IMR-90 (cell line): ENCODE results near the gene CRLF2. TPM values are rescaled to one million over a fixed set of nuclear protein-coding genes. Genes with fewer than 3 reads are reported as not detected.

Source experiments
- ATAC-seq: fragments of 200-7000 bp; cut with Tn5 transposase; 2 replicates; pipeline ENCODE4 v1.9.1; 2020; ENCODE audit warnings: low read depth, mild to moderate bottlenecking, moderate library complexity
- BruUV-seq: library from RNA; stranded (reverse); fragments of 400-500 nt; replicated peaks from 2 replicates; lab custom pipeline; 2021; lab: Mats Ljungman, UMichigan
- CTCF ChIA-PET: fragments of 300-600 bp; formaldehyde crosslinking; extraction: SDS; loops from one replicate; lab custom pipeline; 2021; ENCODE audit warnings: antibody characterized with exemption; lab: Yijun Ruan, JAX
- POLR2A ChIA-PET: fragments of 300-600 bp; sonication (Branson Sonifier 250); formaldehyde crosslinking; loops from one replicate; lab custom pipeline; 2022; ENCODE audit warnings: antibody characterized with exemption; ENCODE audit not compliant: unreplicated experiment; lab: Charles Lee
- DNase-seq: peaks from one replicate; pipeline ENCODE4 v3.0.0; 2013
- H2AFZ ChIP-seq: replicated peaks from 2 replicates; pipeline ENCODE3; 2013; ENCODE audit warnings: low read length, mild to moderate bottlenecking; ENCODE audit not compliant: poor library complexity
- H2AK5ac ChIP-seq: 2 replicates; pipeline ENCODE4 v1.6.1; 2013; ENCODE audit warnings: low read depth, low read length, inconsistent platforms
- H2AK9ac ChIP-seq: replicated peaks from 2 replicates; pipeline ENCODE3; 2013; ENCODE audit warnings: mild to moderate bottlenecking, low read depth, low read length, moderate library complexity; ENCODE audit not compliant: poor library complexity
- H2BK120ac ChIP-seq: 2 replicates; pipeline ENCODE4 v1.6.1; 2013; ENCODE audit warnings: low read depth, low read length, inconsistent platforms
- H2BK15ac ChIP-seq: 3 replicates; pipeline ENCODE4 v1.6.1; 2013; ENCODE audit warnings: low read depth, low read length, inconsistent platforms
- H2BK20ac ChIP-seq: 2 replicates; pipeline ENCODE4 v1.6.1; 2013; ENCODE audit warnings: low read depth, mild to moderate bottlenecking, inconsistent platforms, low read length, moderate library complexity
- H2BK5ac ChIP-seq: 2 replicates; pipeline ENCODE4 v1.6.1; 2013; ENCODE audit warnings: mild to moderate bottlenecking, low read depth, low read length, inconsistent platforms; ENCODE audit not compliant: poor library complexity, severe bottlenecking
- H3K14ac ChIP-seq: replicated peaks from 2 replicates; pipeline ENCODE4 v1.6.1; 2013; ENCODE audit warnings: low read depth, low read length, inconsistent platforms
- H3K18ac ChIP-seq: 2 replicates; pipeline ENCODE4 v1.6.1; 2013; ENCODE audit warnings: low read depth, low read length, control low read depth
- H3K23ac ChIP-seq: 2 replicates; pipeline ENCODE4 v1.6.1; 2013; ENCODE audit warnings: low read depth, low read length, inconsistent platforms
- H3K27ac ChIP-seq: 2 replicates; pipeline ENCODE4 v1.5.1; 2013; ENCODE audit warnings: mild to moderate bottlenecking, control low read depth, low read length; ENCODE audit not compliant: insufficient read depth
- H3K27me3 ChIP-seq: 2 replicates; pipeline ENCODE4 v1.6.1; 2013; ENCODE audit warnings: low read length; ENCODE audit not compliant: control insufficient read depth, insufficient read depth
- H3K36me3 ChIP-seq: 2 replicates; pipeline ENCODE4 v1.6.1; 2013; ENCODE audit warnings: low read length, mixed read lengths; ENCODE audit not compliant: control insufficient read depth, insufficient read depth
- H3K4ac ChIP-seq: 2 replicates; pipeline ENCODE4 v1.6.1; 2013; ENCODE audit warnings: low read depth, low read length, inconsistent platforms
- H3K4me1 ChIP-seq: 2 replicates; pipeline ENCODE4 v1.6.1; 2013; ENCODE audit warnings: low read length, mixed read lengths; ENCODE audit not compliant: control insufficient read depth, insufficient read depth
- H3K4me2 ChIP-seq: 2 replicates; pipeline ENCODE4 v1.6.1; 2013; ENCODE audit warnings: low read depth, mild to moderate bottlenecking, control low read depth, low read length, moderate library complexity
- H3K4me3 ChIP-seq: 2 replicates; pipeline ENCODE4 v1.5.1; 2013; ENCODE audit warnings: low read depth, mild to moderate bottlenecking, control low read depth, low read length, moderate library complexity; ENCODE audit not compliant: insufficient read depth
- H3K56ac ChIP-seq: 2 replicates; pipeline ENCODE4 v1.6.1; 2013; ENCODE audit warnings: low read length, inconsistent platforms; ENCODE audit not compliant: insufficient read depth; ENCODE audit errors: extremely low read depth
- H3K79me1 ChIP-seq, 2 experiments: 2 replicates each; pipeline ENCODE4 v1.6.1; 2013; ENCODE audit warnings: low read length in 2 of 2, inconsistent platforms in 1 of 2, low read depth in 1 of 2
- H3K9ac ChIP-seq: 2 replicates; pipeline ENCODE4 v1.6.1; 2013; ENCODE audit warnings: low read depth, low read length, control low read depth
- H3K9me1 ChIP-seq: 2 replicates; pipeline ENCODE4 v1.6.1; 2013; ENCODE audit warnings: low read length, inconsistent platforms; ENCODE audit not compliant: insufficient read depth
- H3K9me3 ChIP-seq: 2 replicates; pipeline ENCODE4 v1.6.1; 2013; ENCODE audit warnings: low read length; ENCODE audit not compliant: control insufficient read depth, insufficient read depth
- H4K20me1 ChIP-seq: 2 replicates; pipeline ENCODE4 v1.6.1; 2013; ENCODE audit warnings: low read length, inconsistent platforms; ENCODE audit not compliant: insufficient read depth
- H4K5ac ChIP-seq: 2 replicates; pipeline ENCODE4 v1.6.1; 2013; ENCODE audit warnings: mild to moderate bottlenecking, low read depth, low read length, control low read depth
- H4K8ac ChIP-seq, 2 experiments: 2 replicates each; pipeline ENCODE4 v1.6.1; 2013; ENCODE audit warnings: low read depth in 2 of 2, low read length in 2 of 2, control low read depth in 1 of 2, inconsistent platforms in 1 of 2
- H4K91ac ChIP-seq: 2 replicates; pipeline ENCODE4 v1.6.1; 2013; ENCODE audit warnings: low read depth, low read length, inconsistent platforms; ENCODE audit not compliant: insufficient read depth
- CEBPB ChIP-seq: IDR thresholded peaks from 2 replicates; pipeline ENCODE4 v1.6.1; 2012; ENCODE audit warnings: low read depth, low read length, improper control_type of control experiment
- CHD1 ChIP-seq: IDR thresholded peaks from 2 replicates; pipeline ENCODE4 v1.6.1; 2012; ENCODE audit warnings: low read depth, low read length, improper control_type of control experiment
- CTCF ChIP-seq: conservative IDR thresholded peaks from 2 replicates; pipeline ENCODE4 v1.5.1; 2012; ENCODE audit warnings: mild to moderate bottlenecking, low read depth, low read length, improper control_type of control experiment
- MAZ ChIP-seq: IDR thresholded peaks from 2 replicates; pipeline ENCODE4 v1.6.1; 2012; ENCODE audit warnings: low read depth, mild to moderate bottlenecking, low read length, improper control_type of control experiment, moderate library complexity, borderline replicate concordance
- NFE2L2 ChIP-seq: fragments of 150-350 bp; IDR thresholded peaks from 2 replicates; pipeline ENCODE4 v1.6.1; 2016; ENCODE audit warnings: low read depth, mild to moderate bottlenecking, low read length
- RAD21 ChIP-seq: IDR thresholded peaks from 2 replicates; pipeline ENCODE4 v1.6.1; 2012; ENCODE audit warnings: low read length, improper control_type of control experiment
- RCOR1 ChIP-seq: IDR thresholded peaks from 2 replicates; pipeline ENCODE4 v1.6.1; 2012; ENCODE audit warnings: mild to moderate bottlenecking, low read length, improper control_type of control experiment; ENCODE audit not compliant: insufficient replicate concordance
- RFX5 ChIP-seq: IDR thresholded peaks from 2 replicates; pipeline ENCODE4 v1.8.0; 2012; ENCODE audit warnings: low read depth, mild to moderate bottlenecking, low read length, moderate library complexity
- SMC3 ChIP-seq: fragments of 150-350 bp; IDR thresholded peaks from 2 replicates; pipeline ENCODE4 v1.6.1; 2016; ENCODE audit warnings: low read depth, mild to moderate bottlenecking, antibody characterized with exemption, low read length, moderate library complexity
- USF2 ChIP-seq: fragments of 150-350 bp; IDR thresholded peaks from 2 replicates; pipeline ENCODE4 v1.6.1; 2017; ENCODE audit warnings: mild to moderate bottlenecking, antibody characterized with exemption, low read length, low read depth
- WGBS, 2 experiments: methylation state at CpG; one replicate each; pipeline versions ENCODE4 v1.1.5 to v1.1.7; 2013; ENCODE audit warnings: missing lambda C conversion rate in 2 of 2; ENCODE audit not compliant: insufficient read length in 1 of 2; ENCODE audit errors: extremely low coverage in 2 of 2; 5-methylcytosine and 5-hydroxymethylcytosine counted together
- dilution Hi-C: fragments of 300-500 bp; cut with HindIII; formaldehyde crosslinking; loops from one replicate; pipeline ENCODE4 v1.14.3; 2018; ENCODE audit warnings: low sequenced_read_pairs; ENCODE audit not compliant: unreplicated experiment
- in situ Hi-C: fragments of 300-500 bp; cut with MboI; formaldehyde crosslinking; loops from 3 replicates; pipeline ENCODE4 v1.14.3; 2019; ENCODE audit warnings: low sequenced_read_pairs, inconsistent platforms, mixed read lengths
- intact Hi-C: fragments of 100-400 bp; cut with micrococcal nuclease; formaldehyde crosslinking; loops from 2 replicates; pipeline ENCODE4 v1.10.0; 2022
- polyA plus RNA-seq, 3 experiments: library from polyadenylated mRNA; depleted of rRNA; stranded (reverse); fragments of >200 nt; gene quantifications; 2 replicates each; pipeline ENCODE4 v1.2.3, GENCODE V29; 2012; ENCODE audit warnings: low replicate concordance in 1 of 3
- total RNA-seq: library from RNA; depleted of rRNA; stranded (reverse); fragments of >200 nt; gene quantifications from 2 replicates; pipeline ENCODE4 v1.2.3, GENCODE V29; 2012

Gene CRLF2
- total and polyA plus RNA-seq, 2 of the 4 experiments (the other 2 are of a cell fraction): not detected

DNA sequence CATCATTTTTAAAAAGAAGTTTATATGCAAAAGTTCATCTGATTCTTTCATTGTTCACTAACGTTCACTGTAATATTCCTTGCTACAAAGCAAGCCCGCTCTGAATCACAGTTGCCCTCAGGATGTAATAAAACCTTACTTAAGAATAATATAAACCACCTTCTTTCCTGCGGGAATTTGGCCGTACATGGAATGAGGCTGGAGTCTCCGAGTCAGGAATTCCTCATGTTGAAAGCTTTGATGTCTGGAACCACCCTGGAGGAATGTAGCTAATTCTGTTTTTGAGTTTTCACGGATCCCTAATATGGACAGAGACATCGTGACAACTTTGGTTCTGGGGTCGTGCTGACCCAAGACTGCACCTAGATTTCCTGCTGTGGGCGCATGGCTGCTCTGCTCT is 58.5 kb downstream of the CRLF2 start:
- no peaks in the 10 kb centered on the region for H3K36me3 ChIP-seq
- H3K27ac ChIP-seq: no peak overlapping the region
- no peak overlapping the region for H4K8ac ChIP-seq
- H2AFZ ChIP-seq: no peak overlapping the region
- in situ Hi-C loops (no loop called here), intact Hi-C loops (no loop called here), dilution Hi-C loops (no loop called here)
- CTCF ChIA-PET: no interaction called here
- no peak overlapping the region for H2BK20ac ChIP-seq
- H4K5ac ChIP-seq: no peak overlapping the region
- no peak overlapping the region for H3K4ac ChIP-seq
- no peak overlapping the region for H3K56ac ChIP-seq
- H3K9me1 ChIP-seq: no peaks in the 10 kb centered on the region
- H4K91ac ChIP-seq: no peak overlapping the region
- TF ChIP-seq SMC3 (no peak), MAZ (no peak), CHD1 (no peak), CEBPB (no peak), RFX5 (no peak), RAD21 (no peak), RCOR1 (no peak), USF2 (no peak), CTCF (no peak), NFE2L2 (no peak)
- H2BK5ac ChIP-seq: no peak overlapping the region
- no peaks in the 10 kb centered on the region for H3K4me1 ChIP-seq
- H3K79me1 ChIP-seq: no peaks in the 10 kb centered on the region
- H2AK5ac ChIP-seq: no peak overlapping the region
- POLR2A ChIA-PET: no interaction called here
- H3K9me3 ChIP-seq: peaks cover 4% of the 10 kb centered on the region; the same call in 1 of the 2 replicates
- H3K4me2 ChIP-seq: no peak overlapping the region
- H3K9ac ChIP-seq: no peak overlapping the region
- H3K4me3 ChIP-seq: no peak overlapping the region
- ATAC-seq (no peak), DNase-seq (no peak)
- BruUV-seq: no TSS peak
- H2BK120ac ChIP-seq: no peak overlapping the region
- no peak overlapping the region for H3K23ac ChIP-seq
- H2AK9ac ChIP-seq: no peak overlapping the region
- no peaks in the 10 kb centered on the region for H4K20me1 ChIP-seq
- no peak overlapping the region for H3K14ac ChIP-seq
- no peak overlapping the region for H3K18ac ChIP-seq
- no peaks in the 10 kb centered on the region for H3K27me3 ChIP-seq
- WGBS, 2 experiments: 23% methylated on average over 4 of the region's 9 CpGs; no CpG with 5 or more reads in 1 of the 2 experiments
- no peak overlapping the region for H2BK15ac ChIP-seq
